HepG2 (cell line): ENCODE data around the gene GRB10.

Experiments
- AFF4 ChIP-seq: sonication (generic); formaldehyde crosslinking; IDR thresholded peaks from 2 replicates; pipeline ENCODE4 v1.4.0; 2020; ENCODE audit warnings: missing genetic modification reagents
- ATF3 ChIP-seq: sonication (generic); formaldehyde crosslinking; IDR thresholded peaks from 2 replicates; pipeline ENCODE4 v1.4.0; 2020; ENCODE audit warnings: missing genetic modification reagents
- CBX2 ChIP-seq, 2 experiments: fragments of 200-600 bp in 1 of 2; sonication (generic); formaldehyde crosslinking in 1 of 2; IDR thresholded peaks; 2 replicates each; pipeline versions ENCODE4 v1.7.0 to v1.8.1; 2018 to 2022; ENCODE audit warnings: low read depth in 2 of 2, low read length in 1 of 2, mild to moderate bottlenecking in 1 of 2, missing genetic modification reagents in 1 of 2
- CREM ChIP-seq, 2 experiments: sonication (generic) in 1 of 2; formaldehyde crosslinking in 1 of 2; IDR thresholded peaks; 2 replicates each; pipeline versions ENCODE4 v1.4.0 to v1.6.1; 2016 to 2020; ENCODE audit warnings: antibody characterized with exemption in 1 of 2, mild to moderate bottlenecking in 1 of 2, missing genetic modification reagents in 1 of 2
- FOXP1 ChIP-seq, 2 experiments: fragments of 450-650 bp in 1 of 2; IDR thresholded peaks; 2 replicates each; pipeline ENCODE4 v1.6.1; 2017 to 2018; ENCODE audit warnings: antibody characterized with exemption in 1 of 2
- PHB2 ChIP-seq: fragments of 450-650 bp; IDR thresholded peaks from 2 replicates; pipeline ENCODE4 v1.6.1; 2018; ENCODE audit not compliant: partially characterized antibody
- SAFB2 ChIP-seq: sonication (generic); formaldehyde crosslinking; IDR thresholded peaks from 2 replicates; pipeline ENCODE4 v1.5.1; 2020; ENCODE audit warnings: missing genetic modification reagents, low read depth, mild to moderate bottlenecking, borderline replicate concordance
- SIN3A ChIP-seq: IDR thresholded peaks from 2 replicates; pipeline ENCODE4 v1.6.1; 2011; ENCODE audit warnings: low read depth, mild to moderate bottlenecking, control low read depth, low read length, borderline replicate concordance
- SMARCC2 ChIP-seq: fragments of 450-650 bp; IDR thresholded peaks from 2 replicates; pipeline ENCODE4 v1.6.1; 2017; ENCODE audit warnings: antibody characterized with exemption, mild to moderate bottlenecking
- ZNF513 ChIP-seq: sonication (generic); formaldehyde crosslinking; conservative IDR thresholded peaks from 2 replicates; pipeline ENCODE4 v1.5.0; 2020; ENCODE audit warnings: missing genetic modification reagents
- ZZZ3 ChIP-seq: sonication (generic); formaldehyde crosslinking; IDR thresholded peaks from 2 replicates; pipeline ENCODE4 v1.4.0; 2020; ENCODE audit warnings: missing genetic modification reagents, mild to moderate bottlenecking, borderline replicate concordance

- no peak for TF ChIP-seq AFF4 (CRISPR knock-in tag)
- no peak for TF ChIP-seq SAFB2 (CRISPR knock-in tag)
- TF ChIP-seq FOXP1 (IDR thresholded peaks at IDR 0.05): no peak
- no peak for TF ChIP-seq FOXP1 (CRISPR knock-in tag; IDR thresholded peaks at IDR 0.05)
- no peak for TF ChIP-seq ZNF513 (CRISPR knock-in tag)
- no peak for TF ChIP-seq ATF3 (CRISPR knock-in tag)
- no peak for TF ChIP-seq PHB2
- no peak for TF ChIP-seq SIN3A
- no peak for TF ChIP-seq SMARCC2
- no peak for TF ChIP-seq CBX2 (IDR thresholded peaks at IDR 0.05; ENCODE audit: low read depth, low read length)
- TF ChIP-seq CBX2 (CRISPR knock-in tag; IDR thresholded peaks at IDR 0.05; ENCODE audit: low read depth): no peak
- no peak for TF ChIP-seq ZZZ3
- TF ChIP-seq CREM (IDR thresholded peaks at IDR 0.05): no peak
- TF ChIP-seq CREM (CRISPR knock-in tag; IDR thresholded peaks at IDR 0.05): no peak
These were observed 34.9 kb upstream of the GRB10 start for GRCh38 chr7:50817561-50817960.
